Muscle layer of duodenum (tissue), 2 donors: ENCODE measurements around the gene FOXP4.

Experiments used
- H3K27ac ChIP-seq: one replicate; pipeline ENCODE4 v1.7.0; 2013; ENCODE audit warnings: mild to moderate bottlenecking, low read length
- H3K27me3 ChIP-seq: one replicate; pipeline ENCODE4 v1.7.0; 2013; ENCODE audit warnings: low read depth, mild to moderate bottlenecking, control low read depth, low read length
- H3K36me3 ChIP-seq, 2 donors: one replicate each; pipeline ENCODE4 v1.7.0; 2013; ENCODE audit warnings: low read length in 2 of 2, control low read depth in 1 of 2, mild to moderate bottlenecking in 1 of 2; ENCODE audit not compliant: insufficient read depth in 2 of 2, control insufficient read depth in 1 of 2
- H3K4me1 ChIP-seq, 2 donors: one replicate each; pipeline ENCODE4 v1.7.0; 2013; ENCODE audit warnings: low read length in 2 of 2, mild to moderate bottlenecking in 2 of 2, control low read depth in 1 of 2, moderate library complexity in 1 of 2; ENCODE audit not compliant: insufficient read depth in 2 of 2, control insufficient read depth in 1 of 2
- H3K4me3 ChIP-seq, 2 donors: one replicate each; pipeline ENCODE4 v1.7.0; 2013; ENCODE audit warnings: low read length in 2 of 2, low read depth in 1 of 2, mild to moderate bottlenecking in 1 of 2
- H3K9me3 ChIP-seq, 2 donors: one replicate each; pipeline ENCODE4 v1.7.0; 2013; ENCODE audit warnings: low read length in 2 of 2, control low read depth in 1 of 2, mild to moderate bottlenecking in 1 of 2; ENCODE audit not compliant: control insufficient read depth in 1 of 2
- donor health status: healthy.

Gene FOXP4

GRCh38 chr6:41560431-41561192 is 14.4 kb downstream of the FOXP4 start:
- Histone ChIP-seq H3K27ac (peak overlapping the region; percentile 29), H3K36me3 (peaks cover 0 to 2% of the 10 kb centered on the region in 2 donors), H3K27me3 (no peaks in the 10 kb centered on the region), H3K4me1 (peaks cover 0 to 25% of the 10 kb centered on the region in 2 donors), H3K9me3 (no peaks in the 10 kb centered on the region), H3K4me3 (peak overlapping the region; percentile 67 to 68)

- Histone ChIP-seq H3K9me3 (no peaks in the 10 kb centered on the region), H3K36me3 (peaks cover 6 to 10% of the 10 kb centered on the region in 2 donors), H3K27me3 (no peaks in the 10 kb centered on the region), H3K4me3 (peak overlapping the region; percentile 67 to 68), H3K27ac (no peak overlapping the region), H3K4me1 (peaks cover 0 to 25% of the 10 kb centered on the region in 2 donors)
These were observed 15.2 kb downstream of the FOXP4 start for GRCh38 chr6:41561416-41561815.

- Histone ChIP-seq H3K27ac (no peak overlapping the region), H3K36me3 (peaks cover 14 to 18% of the 10 kb centered on the region in 2 donors), H3K27me3 (no peaks in the 10 kb centered on the region), H3K4me1 (peaks cover 0 to 25% of the 10 kb centered on the region in 2 donors), H3K4me3 (no peak overlapping the region), H3K9me3 (no peaks in the 10 kb centered on the region)
These were observed 16.0 kb downstream of the FOXP4 start for GRCh38 chr6:41561931-41562911.

GRCh38 chr6:41563060-41563776 is 17.0 kb downstream of the FOXP4 start:
- H3K36me3 ChIP-seq = peaks cover 14 to 26% of the 10 kb centered on the region in 2 donors
- H3K27ac ChIP-seq = no peak overlapping the region
- peaks cover 0 to 28% of the 10 kb centered on the region in 2 donors for H3K4me1 ChIP-seq
- H3K4me3 ChIP-seq = no peak overlapping the region
- H3K27me3 ChIP-seq = no peaks in the 10 kb centered on the region
- no peaks in the 10 kb centered on the region for H3K9me3 ChIP-seq

GRCh38 chr6:41564448-41565142 is 18.4 kb downstream of the FOXP4 start:
- Histone ChIP-seq H3K4me1 (peaks cover 5 to 40% of the 10 kb centered on the region in 2 donors), H3K9me3 (no peaks in the 10 kb centered on the region), H3K27ac (no peak overlapping the region), H3K27me3 (no peaks in the 10 kb centered on the region), H3K36me3 (peaks cover 14 to 27% of the 10 kb centered on the region in 2 donors), H3K4me3 (no peak overlapping the region)

GRCh38 chr6:41565701-41566100 is 19.5 kb downstream of the FOXP4 start:
- H3K27me3 ChIP-seq = no peaks in the 10 kb centered on the region
- peaks cover 5 to 40% of the 10 kb centered on the region in 2 donors for H3K4me1 ChIP-seq
- peaks cover 14 to 27% of the 10 kb centered on the region in 2 donors for H3K36me3 ChIP-seq
- H3K9me3 ChIP-seq = no peaks in the 10 kb centered on the region
- H3K4me3 ChIP-seq = no peak overlapping the region
- no peak overlapping the region for H3K27ac ChIP-seq

- Histone ChIP-seq H3K36me3 (peaks cover 14 to 27% of the 10 kb centered on the region in 2 donors), H3K4me3 (no peak overlapping the region), H3K9me3 (no peaks in the 10 kb centered on the region), H3K4me1 (peaks cover 5 to 33% of the 10 kb centered on the region in 2 donors), H3K27ac (no peak overlapping the region), H3K27me3 (no peaks in the 10 kb centered on the region)
These were observed 20.8 kb downstream of the FOXP4 start for GRCh38 chr6:41566961-41567360.

GRCh38 chr6:41567684-41568083 is 21.5 kb downstream of the FOXP4 start:
- peaks cover 14 to 27% of the 10 kb centered on the region in 2 donors for H3K36me3 ChIP-seq
- H3K4me1 ChIP-seq = peaks cover 5 to 29% of the 10 kb centered on the region in 2 donors
- H3K4me3 ChIP-seq = no peak overlapping the region
- H3K27ac ChIP-seq = no peak overlapping the region
- H3K27me3 ChIP-seq = no peaks in the 10 kb centered on the region
- H3K9me3 ChIP-seq = no peaks in the 10 kb centered on the region

GRCh38 chr6:41568202-41568584 is 22.0 kb downstream of the FOXP4 start:
- Histone ChIP-seq H3K27ac (no peak overlapping the region), H3K4me3 (no peak overlapping the region), H3K36me3 (peaks cover 14 to 27% of the 10 kb centered on the region in 2 donors)

GRCh38 chr6:41568585-41569384 is 22.6 kb downstream of the FOXP4 start:
- peaks cover 5 to 26% of the 10 kb centered on the region in 2 donors for H3K4me1 ChIP-seq
- H3K9me3 ChIP-seq = no peaks in the 10 kb centered on the region
- peaks cover 14 to 31% of the 10 kb centered on the region in 2 donors for H3K36me3 ChIP-seq
- H3K27ac ChIP-seq = no peak overlapping the region
- no peak overlapping the region for H3K4me3 ChIP-seq
- H3K27me3 ChIP-seq = no peaks in the 10 kb centered on the region

More at GRCh38 chr6:41568202-41568584, 22.0 kb downstream of the FOXP4 start:
- Histone ChIP-seq H3K4me1 (peaks cover 5 to 26% of the 10 kb centered on the region in 2 donors), H3K27me3 (no peaks in the 10 kb centered on the region), H3K9me3 (no peaks in the 10 kb centered on the region)
